K562 (cell line): ENCODE results near the gene PRKCB. TPM values are rescaled to one million over a fixed set of nuclear protein-coding genes. Genes with fewer than 3 reads are reported as not detected.

Experiments used
- AFF1 ChIP-seq, 2 experiments: fragments of 450-650 bp; IDR thresholded peaks; 2 replicates each; pipeline ENCODE4 v1.6.1; 2018; ENCODE audit warnings: mild to moderate bottlenecking in 2 of 2, low read depth in 1 of 2; ENCODE audit not compliant: partially characterized antibody in 2 of 2
- CHAMP1 ChIP-seq: fragments of 450-650 bp; IDR thresholded peaks from 2 replicates; pipeline ENCODE4 v1.6.1; 2016; ENCODE audit warnings: mild to moderate bottlenecking
- CREB1 ChIP-seq, 2 experiments: sonication (generic) in 1 of 2; formaldehyde crosslinking in 1 of 2; IDR thresholded peaks; 2 replicates each; pipeline versions ENCODE4 v1.6.1 to v1.8.0; 2012 to 2022; ENCODE audit warnings: inconsistent platforms in 1 of 2, mild to moderate bottlenecking in 1 of 2, missing genetic modification reagents in 1 of 2, moderate library complexity in 1 of 2
- ETV6 ChIP-seq, 3 experiments: fragments of 150-350 bp in 1 of 3; sonication (generic) in 1 of 3; formaldehyde crosslinking in 1 of 3; IDR thresholded peaks; 2 replicates each; pipeline versions ENCODE4 v1.6.1 to v1.8.0; 2014 to 2022; ENCODE audit warnings: borderline replicate concordance in 2 of 3, low read depth in 2 of 3, antibody characterized with exemption in 1 of 3, low read length in 1 of 3, mild to moderate bottlenecking in 1 of 3, missing genetic modification reagents in 1 of 3
- HCFC1 ChIP-seq: IDR thresholded peaks from 2 replicates; pipeline ENCODE4 v1.6.1; 2012; ENCODE audit warnings: low read depth, low read length, improper control_type of control experiment
- HNRNPUL1 ChIP-seq: fragments of 200-400 bp; formaldehyde crosslinking; IDR thresholded peaks from 2 replicates; pipeline ENCODE4 v1.6.1; 2017; ENCODE audit warnings: low read length
- KAT8 ChIP-seq: fragments of 450-650 bp; IDR thresholded peaks from 2 replicates; pipeline ENCODE4 v1.6.1; 2016; ENCODE audit warnings: low read depth, mild to moderate bottlenecking
- MIER1 ChIP-seq: fragments of 450-650 bp; IDR thresholded peaks from 2 replicates; pipeline ENCODE4 v1.6.1; 2016; ENCODE audit warnings: antibody characterized with exemption, mild to moderate bottlenecking, low read depth
- MTA3 ChIP-seq: fragments of 450-650 bp; formaldehyde crosslinking; IDR thresholded peaks from 2 replicates; pipeline ENCODE4 v1.6.1; 2017; ENCODE audit warnings: mild to moderate bottlenecking, borderline replicate concordance
- NCOA4 ChIP-seq: fragments of 450-650 bp; IDR thresholded peaks from 2 replicates; pipeline ENCODE4 v1.6.1; 2018; ENCODE audit warnings: mild to moderate bottlenecking; ENCODE audit not compliant: partially characterized antibody
- NR1H2 ChIP-seq: sonication (generic); formaldehyde crosslinking; IDR thresholded peaks from 2 replicates; pipeline ENCODE4 v1.4.0; 2020; ENCODE audit warnings: mild to moderate bottlenecking, missing genetic modification reagents
- PRMT5 ChIP-seq: sonication (generic); formaldehyde crosslinking; IDR thresholded peaks from 2 replicates; pipeline ENCODE4 v1.5.0; 2020; ENCODE audit warnings: missing genetic modification reagents
- RCOR1 ChIP-seq, 2 experiments: IDR thresholded peaks; 2 replicates each; pipeline ENCODE4 v1.6.1; 2012; ENCODE audit warnings: low read depth in 2 of 2, low read length in 2 of 2, borderline replicate concordance in 1 of 2, improper control_type of control experiment in 1 of 2
- SIN3A ChIP-seq, 2 experiments: fragments of 150-350 bp in 1 of 2; IDR thresholded peaks; 2 replicates each; pipeline ENCODE4 v1.6.1; 2011 to 2016; ENCODE audit warnings: borderline replicate concordance in 2 of 2, low read depth in 2 of 2, low read length in 2 of 2, mild to moderate bottlenecking in 2 of 2, moderate library complexity in 2 of 2; ENCODE audit not compliant: control insufficient read depth in 1 of 2
- SP1 ChIP-seq: sonication (generic); formaldehyde crosslinking; IDR thresholded peaks from 2 replicates; pipeline ENCODE4 v1.8.1; 2022; ENCODE audit warnings: mild to moderate bottlenecking, missing genetic modification reagents
- SRF ChIP-seq, 2 experiments: fragments of 250-450, 450-650 bp in 1 of 2; sonication (Bioruptor Pico) in 1 of 2; sonication (generic) in 1 of 2; formaldehyde crosslinking; IDR thresholded peaks; 2 replicates each; pipeline versions ENCODE4 v1.5.0 to v1.5.1; 2020 to 2022; ENCODE audit warnings: mild to moderate bottlenecking in 1 of 2, missing genetic modification reagents in 1 of 2
- ZBED1 ChIP-seq: IDR thresholded peaks from 2 replicates; pipeline ENCODE4 v1.6.1; 2014
- ZNF224 ChIP-seq: sonication (generic); formaldehyde crosslinking; IDR thresholded peaks from 2 replicates; pipeline ENCODE4 v1.8.0; 2022; ENCODE audit warnings: mild to moderate bottlenecking, missing genetic modification reagents
- ZNF3 ChIP-seq: fragments of 250-450 bp; sonication (Bioruptor Pico); IDR thresholded peaks from 2 replicates; pipeline ENCODE4 v1.5.0; 2021; ENCODE audit warnings: mild to moderate bottlenecking, moderate library complexity
- ZNF583 ChIP-seq: fragments of 250-450 bp; sonication (Bioruptor Pico); IDR thresholded peaks from 2 replicates; pipeline ENCODE4 v1.4.0; 2020
- polyA plus RNA-seq, 8 experiments: library from polyadenylated mRNA; depleted of rRNA in 4 of 8; stranded (reverse) in 5 of 8; unstranded in 3 of 8; fragments of >200 nt; fragmentation: Nextera tagmentation in 2 of 8; fragmentation: Illumina TruSeq in 1 of 8; extraction: Ambion mirVana in 2 of 8; extraction: Trizol in 1 of 8; gene quantifications; 2 replicates each; pipeline versions ENCODE4 v1.2.1 to v1.2.3, GENCODE V29; 2011 to 2014; ENCODE audit warnings: inconsistent platforms in 1 of 8, missing spikeins in 1 of 8
- total RNA-seq, 7 experiments: library from RNA; depleted of rRNA in 6 of 7; stranded (reverse); fragments of >200 nt in 6 of 7; fragmentation: Illumina TruSeq in 2 of 7; extraction: Trizol in 2 of 7; gene quantifications; 2 replicates each; pipeline versions ENCODE4 v1.2.1 to v1.2.3, GENCODE V29; 2011 to 2021; ENCODE audit warnings: low replicate concordance in 1 of 7

The PRKCB gene
- total and polyA plus RNA-seq, 9 of the 15 experiments (the other 6 are each of a cell fraction or from before 2014, with no cell fraction given): 49.9 to 276 (median 148) TPM

- TF ChIP-seq AFF1 (IDR thresholded peaks at IDR 0.05; ENCODE audit: low read depth in 1 of 2, partially characterized antibody in 2 of 2) (peak in 1 of 2 experiments; percentile 99), ZNF224 (peak; percentile 76; the same call in 1 of the 2 replicates), HCFC1 (peak; percentile 63), NCOA4 (no peak), SIN3A (IDR thresholded peaks at IDR 0.05; ENCODE audit: borderline replicate concordance in 2 of 2, control insufficient read depth in 1 of 2, low read depth in 2 of 2, low read length in 2 of 2) (peak in 1 of 2 experiments; percentile 95; a peak in 2 of 4 replicates), MIER1 (peak; percentile 99), ZBED1 (no peak), ZNF3 (no peak), HNRNPUL1 (no peak), MTA3 (no peak), PRMT5 (peak; percentile 96), CHAMP1 (peak; percentile 80), ZNF583 (peak; percentile 71; the same call in 1 of the 2 replicates), SP1 (CRISPR knock-in tag) (peak; percentile 54; the same call in 1 of the 2 replicates), KAT8 (no peak), RCOR1 (IDR thresholded peaks at IDR 0.05; ENCODE audit: borderline replicate concordance in 1 of 2, low read depth in 2 of 2, low read length in 2 of 2) (peak in 1 of 2 experiments; percentile 92; a peak in 2 of 4 replicates), NR1H2 (CRISPR knock-in tag) (peak; percentile 86; the same call in 1 of the 2 replicates), SRF (CRISPR knock-in tag; IDR thresholded peaks at IDR 0.05) (peak in 1 of 2 experiments; percentile 81; a peak in 2 of 4 replicates), CREB1 (IDR thresholded peaks at IDR 0.05) (no peak), CREB1 (CRISPR knock-in tag; IDR thresholded peaks at IDR 0.05) (peak; percentile 65), ETV6 (IDR thresholded peaks at IDR 0.05; ENCODE audit: borderline replicate concordance in 1 of 2, low read depth in 2 of 2, low read length in 1 of 2) (no peak), ETV6 (CRISPR knock-in tag; IDR thresholded peaks at IDR 0.05; ENCODE audit: borderline replicate concordance) (peak; percentile 42; the same call in 1 of the 2 replicates)
These were observed 419.9 kb downstream of the PRKCB start, which contains the start of gene CACNG3 (continued) for GRCh38 chr16:24255456-24256371.
